ENCODE measurements around the gene PXT1.

Gene PXT1

GRCh38 chr6:36345681-36346466 is 96.8 kb downstream of the PXT1 start:
- DNase-seq: no peak

DNA sequence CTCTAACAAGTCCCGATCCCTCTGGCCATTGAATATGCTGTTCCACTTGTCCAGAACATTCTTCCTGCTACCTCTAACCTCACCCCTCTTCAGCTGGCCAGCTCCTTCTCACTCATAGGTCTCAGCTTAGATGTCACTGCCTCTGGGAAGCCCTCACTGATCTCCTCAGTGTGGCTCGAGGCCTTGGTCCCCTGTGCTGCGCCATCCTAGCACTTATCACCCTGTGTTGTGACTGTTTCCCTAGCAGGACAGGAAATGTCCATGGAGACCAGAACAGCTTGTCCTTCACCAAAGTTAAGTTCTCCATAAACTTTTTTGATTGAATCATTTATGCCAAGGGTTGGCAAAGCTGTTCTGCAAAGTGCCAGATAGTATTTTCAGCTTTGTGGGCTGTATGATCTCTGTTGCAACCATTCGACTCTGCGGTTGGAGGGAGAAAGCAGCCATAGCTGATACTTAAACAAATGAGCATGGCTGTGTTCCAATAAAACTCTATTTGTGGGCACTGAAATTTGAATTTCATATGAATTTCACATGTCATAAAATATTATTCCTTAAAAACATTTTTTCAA is 99.5 kb downstream of the PXT1 start:
- DNase-seq: no peak

DNA sequence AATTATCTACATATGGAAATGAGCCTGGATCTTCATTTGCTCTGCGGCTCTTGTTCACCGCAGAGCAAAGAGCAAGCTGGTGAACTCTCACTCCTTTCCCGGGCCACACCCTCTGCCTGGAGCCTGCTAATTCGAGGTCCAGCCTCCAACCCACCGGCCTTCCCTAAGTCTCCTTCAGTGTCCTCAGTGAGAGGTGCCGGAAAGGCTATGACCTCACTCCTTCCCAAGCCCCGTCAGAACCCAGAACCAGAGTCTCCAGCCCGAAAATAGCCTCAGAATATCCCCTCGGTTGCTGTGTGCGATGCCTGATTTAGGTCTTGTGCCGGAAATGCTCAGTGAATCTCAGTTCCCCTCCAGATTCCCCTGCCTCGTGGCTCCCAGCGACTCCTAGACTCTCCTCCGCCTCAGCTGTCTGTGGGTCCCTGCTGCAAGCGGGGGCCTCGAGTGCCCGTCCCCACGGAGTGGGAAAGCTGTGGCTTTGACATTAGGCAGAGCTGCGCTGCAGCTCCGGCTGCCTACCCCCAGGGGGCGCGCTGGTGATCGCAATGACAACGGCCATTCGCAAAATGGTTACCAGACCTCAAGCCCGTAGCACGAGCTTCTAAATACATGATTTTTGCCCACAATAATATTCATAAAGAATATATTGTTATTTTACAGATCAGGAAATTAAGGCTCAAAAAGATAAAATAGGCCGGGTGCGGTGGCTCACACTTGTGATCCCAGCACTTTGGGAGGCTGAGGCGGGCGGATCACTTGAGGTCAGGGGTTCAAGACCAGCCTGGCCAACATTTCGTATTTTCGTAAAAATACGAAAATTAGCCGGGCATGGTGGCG is 101.8 kb downstream of the PXT1 start:
- DNase-seq: peak; percentile 63
